K562 (cell line): ENCODE results near the gene MPV17L2. TPM values are rescaled to one million over a fixed set of nuclear protein-coding genes. Genes with fewer than 3 reads are reported as not detected.

Experiments used
- ETS2 ChIP-seq: IDR thresholded peaks from 2 replicates; pipeline ENCODE4 v1.6.1; 2016; ENCODE audit warnings: borderline replicate concordance, missing genetic modification characterization, mild to moderate bottlenecking, moderate library complexity, missing compliant biosample characterization; ENCODE audit not compliant: poor library complexity, severe bottlenecking
- FUS ChIP-seq: fragments of 200-400 bp; formaldehyde crosslinking; optimal IDR thresholded peaks from 2 replicates; pipeline ENCODE3; 2017; ENCODE audit warnings: low read depth, low read length
- SPI1 ChIP-seq: IDR thresholded peaks from 2 replicates; pipeline ENCODE4 v1.6.1; 2011; ENCODE audit warnings: low read depth, low read length, control low read depth, borderline replicate concordance
- ZNF707 ChIP-seq: fragments of 250-450 bp; sonication (Bioruptor Pico); conservative IDR thresholded peaks from 2 replicates; pipeline ENCODE4 v1.8.0; 2022; ENCODE audit warnings: inconsistent platforms, mild to moderate bottlenecking, moderate library complexity
- polyA plus RNA-seq, 8 experiments: library from polyadenylated mRNA; depleted of rRNA in 4 of 8; stranded (reverse) in 5 of 8; unstranded in 3 of 8; fragments of >200 nt; fragmentation: Nextera tagmentation in 2 of 8; fragmentation: Illumina TruSeq in 1 of 8; extraction: Ambion mirVana in 2 of 8; extraction: Trizol in 1 of 8; gene quantifications; 2 replicates each; pipeline versions ENCODE4 v1.2.1 to v1.2.3, GENCODE V29; 2011 to 2014; ENCODE audit warnings: inconsistent platforms in 1 of 8, missing spikeins in 1 of 8
- total RNA-seq, 7 experiments: library from RNA; depleted of rRNA in 6 of 7; stranded (reverse); fragments of >200 nt in 6 of 7; fragmentation: Illumina TruSeq in 2 of 7; extraction: Trizol in 2 of 7; gene quantifications; 2 replicates each; pipeline versions ENCODE4 v1.2.1 to v1.2.3, GENCODE V29; 2011 to 2021; ENCODE audit warnings: low replicate concordance in 1 of 7
- TF ChIP-seq, protein P1 (sequence below): fragments of 450-650 bp; formaldehyde crosslinking; IDR thresholded peaks from 2 replicates; pipeline ENCODE4 v1.4.0; 2020; ENCODE audit warnings: mild to moderate bottlenecking, moderate library complexity
- TF ChIP-seq, protein P2 (sequence below): fragments of 450-650 bp; formaldehyde crosslinking; IDR thresholded peaks from 2 replicates; pipeline ENCODE4 v1.4.0; 2022; ENCODE audit warnings: missing genetic modification characterization
- TF ChIP-seq, protein P3 (sequence below): fragments of 250-450 bp; sonication (Bioruptor Pico); IDR thresholded peaks from 2 replicates; pipeline ENCODE4 v1.8.0; 2022; ENCODE audit warnings: moderate library complexity, mild to moderate bottlenecking, inconsistent platforms

MPV17L2 gene
- total and polyA plus RNA-seq, 9 of the 15 experiments (the other 6 are each of a cell fraction or from before 2014, with no cell fraction given), result 10.6 to 60.2 (median 28.5) TPM

DNA sequence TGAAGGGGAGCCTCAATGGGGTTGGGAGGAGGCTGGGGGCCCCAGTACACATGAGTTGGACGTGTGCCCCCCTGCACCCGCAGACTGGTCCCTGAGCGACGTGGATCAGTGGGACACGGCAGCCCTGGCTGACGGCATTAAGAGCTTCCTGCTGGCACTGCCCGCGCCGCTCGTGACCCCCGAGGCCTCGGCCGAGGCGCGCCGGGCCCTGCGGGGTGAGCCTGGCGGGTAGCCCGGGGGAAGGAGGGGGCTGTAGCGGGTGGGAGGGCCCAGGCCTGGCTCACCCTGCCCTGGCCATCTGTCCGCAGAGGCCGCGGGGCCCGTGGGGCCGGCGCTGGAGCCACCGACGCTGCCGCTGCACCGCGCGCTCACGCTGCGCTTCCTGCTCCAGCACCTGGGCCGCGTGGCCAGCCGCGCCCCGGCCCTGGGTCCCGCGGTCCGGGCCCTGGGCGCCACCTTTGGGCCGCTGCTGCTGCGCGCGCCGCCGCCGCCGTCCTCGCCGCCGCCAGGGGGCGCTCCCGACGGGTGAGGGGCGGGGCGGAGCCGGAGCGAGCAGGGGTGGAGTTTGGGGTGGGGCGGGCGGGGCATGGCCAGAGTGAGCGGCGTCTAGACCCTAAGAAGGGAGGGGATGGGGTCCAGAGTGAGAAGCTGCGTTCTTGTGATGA lies 31.9 kb upstream of the MPV17L2 start (continued):
- TF ChIP-seq FUS (no peak), SPI1 (no peak), ETS2 (tag) (no peak), ZNF707 (CRISPR knock-in tag) (no peak)
- TF ChIP-seq, protein P1, sequence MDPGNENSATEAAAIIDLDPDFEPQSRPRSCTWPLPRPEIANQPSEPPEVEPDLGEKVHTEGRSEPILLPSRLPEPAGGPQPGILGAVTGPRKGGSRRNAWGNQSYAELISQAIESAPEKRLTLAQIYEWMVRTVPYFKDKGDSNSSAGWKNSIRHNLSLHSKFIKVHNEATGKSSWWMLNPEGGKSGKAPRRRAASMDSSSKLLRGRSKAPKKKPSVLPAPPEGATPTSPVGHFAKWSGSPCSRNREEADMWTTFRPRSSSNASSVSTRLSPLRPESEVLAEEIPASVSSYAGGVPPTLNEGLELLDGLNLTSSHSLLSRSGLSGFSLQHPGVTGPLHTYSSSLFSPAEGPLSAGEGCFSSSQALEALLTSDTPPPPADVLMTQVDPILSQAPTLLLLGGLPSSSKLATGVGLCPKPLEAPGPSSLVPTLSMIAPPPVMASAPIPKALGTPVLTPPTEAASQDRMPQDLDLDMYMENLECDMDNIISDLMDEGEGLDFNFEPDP (CRISPR knock-in tag), result no peak
- TF ChIP-seq, protein P2, sequence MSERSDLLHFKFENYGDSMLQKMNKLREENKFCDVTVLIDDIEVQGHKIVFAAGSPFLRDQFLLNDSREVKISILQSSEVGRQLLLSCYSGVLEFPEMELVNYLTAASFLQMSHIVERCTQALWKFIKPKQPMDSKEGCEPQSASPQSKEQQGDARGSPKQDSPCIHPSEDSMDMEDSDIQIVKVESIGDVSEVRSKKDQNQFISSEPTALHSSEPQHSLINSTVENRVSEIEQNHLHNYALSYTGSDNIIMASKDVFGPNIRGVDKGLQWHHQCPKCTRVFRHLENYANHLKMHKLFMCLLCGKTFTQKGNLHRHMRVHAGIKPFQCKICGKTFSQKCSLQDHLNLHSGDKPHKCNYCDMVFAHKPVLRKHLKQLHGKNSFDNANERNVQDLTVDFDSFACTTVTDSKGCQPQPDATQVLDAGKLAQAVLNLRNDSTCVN, result no peak
- TF ChIP-seq, protein P3, sequence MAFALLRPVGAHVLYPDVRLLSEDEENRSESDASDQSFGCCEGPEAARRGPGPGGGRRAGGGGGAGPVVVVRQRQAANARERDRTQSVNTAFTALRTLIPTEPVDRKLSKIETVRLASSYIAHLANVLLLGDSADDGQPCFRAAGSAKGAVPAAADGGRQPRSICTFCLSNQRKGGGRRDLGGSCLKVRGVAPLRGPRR (CRISPR knock-in tag), result no peak
